GM21786 (cell line): ENCODE measurements around the gene TRABD2A.

Experiments
- ATAC-seq: cut with Tn5 transposase; IDR thresholded peaks from one replicate; pipeline ENCODE4 v1.9.1; 2021; ENCODE audit not compliant: unreplicated experiment

Gene TRABD2A

GRCh38 chr2:84855731-84856130 lies 25.2 kb downstream of the TRABD2A start:
- no peak for ATAC-seq

GRCh38 chr2:84854850-84855249 lies 26.0 kb downstream of the TRABD2A start:
- no peak for ATAC-seq

DNA sequence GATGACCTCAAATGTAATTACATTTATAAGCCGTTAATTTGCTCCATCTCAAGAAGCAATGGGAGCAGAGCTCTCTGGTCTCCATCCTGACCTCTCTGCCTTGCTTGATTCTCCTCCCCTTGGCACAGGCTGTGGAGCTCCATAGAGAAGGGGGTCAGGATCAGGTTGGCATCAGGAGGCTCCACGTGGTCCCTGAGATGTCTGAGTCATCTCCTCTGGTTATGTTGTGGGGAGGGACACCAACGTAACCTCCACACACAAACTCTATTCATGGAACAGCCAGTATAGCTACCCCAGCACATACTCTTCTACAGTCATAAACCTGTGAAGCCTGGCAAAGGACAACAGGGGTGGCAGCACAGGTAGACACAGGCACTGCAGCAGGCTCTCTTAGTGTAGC lies 29.0 kb downstream of the TRABD2A start:
- ATAC-seq: no peak

GRCh38 chr2:84850471-84850870 lies 30.4 kb downstream of the TRABD2A start:
- no peak for ATAC-seq

GRCh38 chr2:84849271-84849952 lies 31.5 kb downstream of the TRABD2A start:
- ATAC-seq: no peak

- ATAC-seq: no peak
These were observed 33.4 kb downstream of the TRABD2A start for GRCh38 chr2:84847326-84848050.

- ATAC-seq: no peak
These were observed 34.1 kb downstream of the TRABD2A start for GRCh38 chr2:84846741-84847142.

DNA sequence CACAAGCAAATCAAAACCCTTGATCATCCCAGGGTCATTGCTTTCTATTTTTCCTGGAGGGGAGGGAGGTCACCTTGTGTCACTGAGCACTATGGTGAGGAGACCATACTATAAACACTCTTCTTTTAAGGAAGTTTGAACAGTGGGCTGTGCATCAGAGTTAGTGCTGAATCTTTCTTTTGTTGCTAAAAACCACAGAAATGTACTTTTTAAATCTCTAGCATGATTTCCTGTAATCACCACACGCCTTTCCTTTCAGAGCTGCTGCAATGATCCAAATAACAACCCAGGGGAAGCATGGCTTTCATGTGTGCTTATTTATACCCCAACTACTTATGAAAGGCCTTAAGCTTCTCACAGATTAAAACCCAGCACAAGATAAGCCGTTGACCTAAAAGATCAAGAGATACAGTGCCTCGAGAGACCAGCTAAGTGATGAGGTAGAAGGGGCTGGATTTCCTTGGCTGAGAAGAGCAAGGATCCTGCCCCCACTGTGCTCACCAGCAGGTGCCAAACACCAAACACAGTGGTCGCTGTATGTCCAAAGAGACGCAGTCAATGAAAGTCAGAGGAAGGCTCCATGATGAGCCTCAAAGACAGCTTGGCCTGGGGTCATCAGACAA lies 34.7 kb downstream of the TRABD2A start:
- ATAC-seq: no peak

DNA sequence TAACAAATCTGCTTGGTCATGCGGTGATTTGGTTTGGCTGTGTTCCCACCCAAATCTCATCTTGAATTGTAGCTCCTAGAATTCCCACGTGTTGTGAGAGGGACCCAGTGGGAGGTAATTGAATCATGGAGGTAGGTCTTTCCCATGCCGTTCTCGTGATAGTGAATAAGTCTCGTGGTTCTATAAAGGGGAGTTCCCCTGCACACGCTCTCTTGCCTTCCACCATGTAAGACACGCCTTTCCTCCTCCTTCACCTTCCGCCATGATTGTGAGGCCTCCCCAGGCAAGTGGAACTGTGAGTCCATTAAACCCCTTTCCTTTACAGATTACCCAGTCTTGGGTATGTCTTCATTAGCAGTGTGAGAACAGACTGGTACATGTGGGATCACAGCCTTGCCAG lies 36.7 kb downstream of the TRABD2A start:
- ATAC-seq: no peak

GRCh38 chr2:84841577-84841976 lies 39.3 kb downstream of the TRABD2A start:
- no peak for ATAC-seq

GRCh38 chr2:84840306-84840705 lies 40.6 kb downstream of the TRABD2A start:
- no peak for ATAC-seq

DNA sequence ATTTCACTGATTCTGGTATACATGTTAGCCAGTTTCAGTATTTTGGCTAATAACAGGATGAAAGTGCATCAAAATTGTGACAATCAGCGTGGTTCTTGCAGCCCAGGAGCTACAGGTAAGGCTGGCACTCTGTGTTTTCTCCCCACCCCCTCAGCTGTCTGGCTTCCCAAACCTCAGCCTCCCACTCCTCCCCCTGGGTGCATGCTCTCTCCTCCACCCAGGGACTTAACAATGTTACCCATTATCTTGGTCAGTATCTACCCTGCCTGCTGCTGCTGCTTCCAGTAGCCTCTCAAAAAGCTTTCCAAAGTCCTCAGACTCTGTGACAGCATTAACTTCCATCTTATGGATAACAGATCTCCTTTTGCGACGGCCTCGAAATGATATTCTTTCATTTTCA lies 41.0 kb downstream of the TRABD2A start:
- no peak for ATAC-seq

- no peak for ATAC-seq
These were observed 42.3 kb downstream of the TRABD2A start for GRCh38 chr2:84838434-84839145.

DNA sequence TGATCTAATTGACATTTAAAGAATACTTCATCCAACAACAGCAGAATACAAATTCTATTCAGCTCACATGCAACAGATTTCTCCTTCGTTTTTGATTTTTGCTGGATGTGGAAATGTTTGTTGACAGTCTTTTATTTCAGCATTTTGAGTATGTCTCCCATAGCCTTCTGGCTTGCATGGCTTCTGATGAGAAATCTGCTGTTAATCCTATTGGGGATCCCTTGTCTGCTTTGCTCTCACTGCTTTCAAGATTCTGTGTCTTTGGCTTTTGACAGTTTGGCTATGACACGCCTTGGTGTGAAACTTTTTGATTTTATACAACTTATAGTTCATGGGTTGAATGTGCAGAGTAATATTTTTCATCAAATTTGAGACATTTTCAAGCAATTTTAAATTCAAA lies 44.7 kb downstream of the TRABD2A start:
- ATAC-seq: no peak

- ATAC-seq: no peak
These were observed 47.3 kb downstream of the TRABD2A start for GRCh38 chr2:84833481-84834150.

DNA sequence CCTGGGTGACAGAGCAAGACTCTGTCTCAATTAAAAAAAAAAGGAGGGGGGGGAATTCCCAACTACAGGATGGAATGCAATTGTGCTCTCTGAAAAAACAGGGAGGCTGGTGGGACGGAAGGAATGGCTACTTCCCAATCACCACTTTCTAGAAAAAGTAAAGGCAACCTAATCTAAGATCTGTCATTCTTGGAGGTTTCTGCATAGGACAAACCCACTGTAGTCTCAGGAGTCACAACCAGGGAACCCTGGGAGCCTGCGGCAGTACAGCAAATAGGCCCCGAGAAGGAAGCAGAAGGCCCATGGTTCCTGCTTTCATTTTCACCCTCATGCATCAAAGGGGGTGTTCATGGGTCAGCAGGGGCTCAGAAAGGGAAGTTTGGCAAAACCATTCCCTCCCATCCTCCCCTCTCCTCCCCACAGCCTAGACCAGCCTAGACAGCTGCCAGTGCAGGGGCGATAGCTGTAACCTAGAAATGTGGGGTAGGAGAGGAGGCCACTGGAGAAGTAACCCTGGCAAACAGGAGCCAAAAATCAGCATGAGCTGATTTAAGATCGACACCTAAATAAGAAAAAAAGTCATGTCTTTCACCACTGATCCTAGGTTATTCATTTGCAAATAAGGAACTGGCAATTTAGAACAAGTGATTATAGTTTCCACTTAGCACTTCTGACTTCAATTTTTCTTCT lies 48.0 kb downstream of the TRABD2A start:
- ATAC-seq: peak; percentile 82

DNA sequence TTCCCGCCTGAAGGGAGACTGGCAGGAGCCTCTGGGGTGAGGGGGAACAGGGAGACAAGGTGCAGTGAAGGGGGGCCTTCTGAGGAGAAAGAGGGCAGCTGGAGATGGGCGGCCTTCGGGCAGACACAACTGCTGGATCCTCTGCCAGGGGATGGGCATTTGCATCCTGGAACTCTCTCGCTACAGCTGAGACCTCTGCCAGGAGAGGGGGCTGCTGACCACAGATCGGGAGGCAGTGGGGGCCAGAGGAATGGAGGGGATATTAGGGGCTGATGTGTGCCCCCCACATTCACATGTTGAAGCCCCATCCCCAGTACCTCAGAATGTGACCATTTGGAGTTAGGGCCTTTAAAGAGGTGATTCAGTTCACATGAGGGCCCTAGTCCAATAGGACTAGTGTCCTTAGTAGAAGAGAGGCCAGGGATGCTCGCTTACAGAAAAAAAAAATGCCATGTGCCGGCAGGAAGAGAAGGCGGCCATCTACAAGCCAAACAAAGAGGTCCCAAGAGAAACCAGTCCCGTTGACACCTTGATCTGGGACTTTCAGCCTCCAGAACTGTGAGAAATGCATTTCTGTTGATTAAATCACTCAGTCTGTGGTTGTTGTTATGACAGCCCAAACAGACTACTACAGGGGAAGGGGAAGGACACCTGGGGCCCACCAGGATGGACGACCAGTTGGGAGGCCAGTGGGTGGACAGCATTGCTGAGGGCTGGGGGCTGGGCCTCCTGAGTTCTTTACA lies 50.0 kb downstream of the TRABD2A start:
- no peak for ATAC-seq

DNA sequence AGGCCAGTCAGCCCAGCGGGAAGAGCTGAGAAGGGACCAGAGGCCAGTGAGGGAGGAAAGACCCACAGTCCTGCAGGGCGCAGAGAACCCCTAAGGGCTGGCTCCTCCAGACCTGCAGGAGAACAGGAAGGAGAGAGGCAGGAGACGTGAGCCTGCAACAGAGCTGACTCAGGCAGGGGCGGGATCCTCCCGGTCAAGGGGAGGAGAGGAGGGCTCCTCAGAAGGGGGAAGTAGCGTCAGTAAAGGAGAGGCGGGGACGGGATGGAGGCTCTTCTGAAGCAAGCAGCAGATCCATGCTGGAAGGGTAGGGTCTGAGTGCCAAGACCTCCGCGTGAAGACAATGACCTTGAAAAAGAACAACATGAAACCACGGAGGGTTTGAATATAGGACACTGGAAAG lies 50.8 kb downstream of the TRABD2A start:
- ATAC-seq: no peak

DNA sequence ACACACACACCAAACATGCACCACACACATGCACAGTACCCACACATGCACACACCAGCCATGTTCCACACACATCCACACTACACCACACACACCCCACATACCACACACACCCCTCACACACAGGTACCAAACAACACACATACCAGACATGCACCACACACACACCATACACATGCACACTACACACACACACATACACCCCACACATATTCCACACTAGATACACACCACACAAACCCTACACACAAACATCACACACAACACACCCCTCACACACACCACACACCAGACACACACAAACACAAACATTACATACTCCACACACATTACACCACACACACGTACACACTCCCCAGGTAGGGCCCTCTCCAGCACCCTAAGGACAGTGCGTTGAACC lies 51.2 kb downstream of the TRABD2A start:
- no peak for ATAC-seq
